ENCODE measurements around the gene DCHS2.

- TF ChIP-seq TAF1 (IDR thresholded peaks at IDR 0.05; ENCODE audit: low read depth, low read length) (no peak), TEAD4 (IDR thresholded peaks at IDR 0.05; ENCODE audit: low read depth, low read length) (no peak), CHD2 (IDR thresholded peaks at IDR 0.05; ENCODE audit: low read length) (no peak), CTCF (IDR thresholded peaks at IDR 0.05; ENCODE audit: control extremely low read depth in 1 of 3, insufficient read depth in 1 of 3, low read depth in 1 of 3, low read length in 3 of 3) (no peak)
These were observed 10.5 kb upstream of the DCHS2 start for GRCh38 chr4:154502111-154502510.

Measured in H1 (cell line).